ENCODE data around the gene SLC41A1.
A peak's percentile ranks its signal among the peaks of the same experiment; 100 is the strongest.
"Not testable (repeated sequence)": the region's sequence is repeated elsewhere in the genome, so short reads cannot be mapped to it uniquely, and the experiment has no call there.

SLC41A1 gene
- 47.9 to 157 (median 62.3) reads per million in 3 donors for total RNA-seq

DNA sequence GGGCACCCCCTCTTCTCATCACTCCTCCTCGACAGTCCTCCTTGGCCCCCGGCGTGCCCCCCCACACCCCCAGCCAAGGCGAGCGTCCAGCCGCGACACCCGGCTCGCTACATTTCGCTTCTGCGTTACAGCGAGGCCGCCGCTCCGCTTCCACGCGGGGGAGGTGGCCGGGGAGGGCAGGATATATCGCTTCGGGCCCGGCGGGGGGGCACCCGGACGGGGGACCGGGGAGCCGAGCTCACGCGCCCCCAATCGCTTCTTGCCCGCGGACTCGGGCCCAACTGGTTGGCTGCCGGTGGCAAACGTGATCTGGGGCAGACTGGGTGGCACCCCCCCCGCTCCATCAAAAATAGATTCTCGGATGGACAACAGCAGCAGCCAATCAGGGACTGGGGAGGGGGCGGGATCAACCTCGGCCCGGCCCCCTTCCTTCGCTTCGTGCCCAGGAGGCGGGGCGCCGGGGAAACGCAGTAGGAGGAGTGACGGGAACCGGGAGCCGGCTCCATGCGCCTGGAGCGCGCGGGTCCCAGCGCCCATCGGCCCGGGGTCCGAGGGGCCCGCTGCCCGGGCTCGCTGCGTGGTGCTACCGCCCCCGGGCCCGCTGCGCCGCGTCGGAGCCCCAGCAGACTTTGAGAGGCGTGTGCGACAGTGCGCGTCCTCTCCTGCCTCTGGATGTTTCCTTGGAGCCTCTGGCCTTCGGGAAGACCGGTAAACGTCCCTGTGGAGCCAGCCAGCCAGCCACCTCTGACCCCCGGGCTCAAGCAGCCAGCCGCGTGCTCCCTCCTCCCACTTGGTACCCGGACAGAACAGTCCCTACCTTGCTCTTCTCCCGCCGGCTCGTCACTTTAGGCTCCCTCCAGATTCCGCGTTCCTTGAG lies at the start of gene SLC41A1:
Gene SLC41A1, minus strand, starts transcription at position 321 of the 877 bp plus-strand sequence. CDS start 2,757 bp downstream, outside the sequence.
- no peaks in the 10 kb centered on the region for H3K27me3 ChIP-seq (replicated peaks; ENCODE audit: control insufficient read depth, insufficient read depth, low read length, poor library complexity, severe bottlenecking)
- H3K4me3 ChIP-seq (ENCODE audit: insufficient read depth, low read depth, low read length, poor library complexity, severe bottlenecking), result peak within 1 kb of the TSS; percentile 82
- H3K9me3 ChIP-seq (ENCODE audit: control insufficient read depth, low read length), result no peaks in the 10 kb centered on the region
- peaks cover 22% of the 10 kb centered on the region for H3K4me1 ChIP-seq (ENCODE audit: control insufficient read depth, insufficient read depth, low read length, poor library complexity, severe bottlenecking)
- H3K27ac ChIP-seq (ENCODE audit: insufficient read depth, low read length, poor library complexity, severe bottlenecking), result peak within 1 kb of the TSS; percentile 67
- peaks cover 8% of the 10 kb centered on the region for H3K36me3 ChIP-seq (ENCODE audit: control insufficient read depth, insufficient read depth, low read length)
- peak; percentile 88 to 92 (median 90) for DNase-seq

DNA sequence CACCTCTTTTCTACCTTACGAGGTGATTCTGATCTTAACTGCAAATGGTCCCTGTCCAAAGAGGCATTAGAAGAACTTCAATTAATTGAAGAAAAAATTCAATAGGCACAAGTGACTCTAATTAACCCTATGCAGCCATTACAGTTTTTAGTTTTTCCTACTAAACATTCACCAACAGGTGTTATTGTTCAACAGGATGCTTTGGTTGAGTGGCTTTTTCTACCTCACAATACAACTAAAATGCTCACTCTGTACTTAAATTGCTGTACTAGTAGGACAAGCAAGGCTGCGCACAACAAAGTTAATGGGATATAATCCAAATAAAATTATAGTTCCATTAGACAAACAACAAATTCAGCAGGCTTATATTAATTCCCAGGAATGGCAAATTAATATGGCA lies 48.5 kb upstream of the SLC41A1 start:
- DNase-seq, result no peak
- H3K27me3 ChIP-seq (replicated peaks; ENCODE audit: control insufficient read depth, insufficient read depth, low read length, poor library complexity, severe bottlenecking), result no peaks in the 10 kb centered on the region
- no peaks in the 10 kb centered on the region for H3K4me1 ChIP-seq (ENCODE audit: control insufficient read depth, insufficient read depth, low read length, poor library complexity, severe bottlenecking)
- no peak overlapping the region for H3K27ac ChIP-seq (ENCODE audit: insufficient read depth, low read length, poor library complexity, severe bottlenecking)
- no peak overlapping the region for H3K4me3 ChIP-seq (ENCODE audit: insufficient read depth, low read depth, low read length, poor library complexity, severe bottlenecking)
- no peaks in the 10 kb centered on the region for H3K9me3 ChIP-seq (ENCODE audit: control insufficient read depth, low read length)
- no peaks in the 10 kb centered on the region for H3K36me3 ChIP-seq (ENCODE audit: control insufficient read depth, insufficient read depth, low read length)

- H3K4me1 ChIP-seq (ENCODE audit: control insufficient read depth, insufficient read depth, low read length, poor library complexity, severe bottlenecking), result no peaks in the 10 kb centered on the region
- no peaks in the 10 kb centered on the region for H3K27me3 ChIP-seq (replicated peaks; ENCODE audit: control insufficient read depth, insufficient read depth, low read length, poor library complexity, severe bottlenecking)
- H3K36me3 ChIP-seq (ENCODE audit: control insufficient read depth, insufficient read depth, low read length), result no peaks in the 10 kb centered on the region
- no peak for DNase-seq
- no peak overlapping the region for H3K27ac ChIP-seq (ENCODE audit: insufficient read depth, low read length, poor library complexity, severe bottlenecking)
- H3K4me3 ChIP-seq (ENCODE audit: insufficient read depth, low read depth, low read length, poor library complexity, severe bottlenecking), result no peak overlapping the region
- no peaks in the 10 kb centered on the region for H3K9me3 ChIP-seq (ENCODE audit: control insufficient read depth, low read length)
Observed at GRCh38 chr1:205858141-205858961, 45.4 kb upstream of the SLC41A1 start.

- H3K36me3 ChIP-seq (ENCODE audit: control insufficient read depth, insufficient read depth, low read length); H3K4me3 ChIP-seq (ENCODE audit: insufficient read depth, low read depth, low read length, poor library complexity, severe bottlenecking); H3K9me3 ChIP-seq (ENCODE audit: control insufficient read depth, low read length); H3K4me1 ChIP-seq (ENCODE audit: control insufficient read depth, insufficient read depth, low read length, poor library complexity, severe bottlenecking); DNase-seq; H3K27ac ChIP-seq (ENCODE audit: insufficient read depth, low read length, poor library complexity, severe bottlenecking); H3K27me3 ChIP-seq (replicated peaks; ENCODE audit: control insufficient read depth, insufficient read depth, low read length, poor library complexity, severe bottlenecking): not testable (repeated sequence)
Observed at GRCh38 chr1:205857501-205857900, 44.5 kb upstream of the SLC41A1 start.

DNA sequence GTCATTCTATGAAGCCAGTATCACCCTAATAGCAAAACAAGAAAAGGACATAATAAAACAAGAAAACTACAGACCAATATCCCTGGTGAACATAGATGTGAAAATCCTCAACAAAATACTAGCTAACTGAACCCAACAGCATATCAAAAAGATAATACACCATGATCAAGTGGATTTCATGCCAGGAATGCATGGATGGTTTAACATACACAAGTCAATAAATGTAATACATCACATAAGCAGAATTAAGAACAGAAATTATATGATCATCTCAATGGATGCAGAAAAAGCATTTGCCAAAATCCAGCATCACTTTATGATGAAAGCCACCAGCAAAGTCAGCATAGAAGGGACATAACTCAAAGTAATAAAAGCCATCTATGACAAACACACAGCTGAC lies 43.4 kb upstream of the SLC41A1 start:
- no peak for DNase-seq
- no peaks in the 10 kb centered on the region for H3K27me3 ChIP-seq (replicated peaks; ENCODE audit: control insufficient read depth, insufficient read depth, low read length, poor library complexity, severe bottlenecking)
- H3K36me3 ChIP-seq (ENCODE audit: control insufficient read depth, insufficient read depth, low read length), result no peaks in the 10 kb centered on the region
- H3K4me1 ChIP-seq (ENCODE audit: control insufficient read depth, insufficient read depth, low read length, poor library complexity, severe bottlenecking), result no peaks in the 10 kb centered on the region
- H3K27ac ChIP-seq (ENCODE audit: insufficient read depth, low read length, poor library complexity, severe bottlenecking), result no peak overlapping the region
- no peaks in the 10 kb centered on the region for H3K9me3 ChIP-seq (ENCODE audit: control insufficient read depth, low read length)
- no peak overlapping the region for H3K4me3 ChIP-seq (ENCODE audit: insufficient read depth, low read depth, low read length, poor library complexity, severe bottlenecking)

GRCh38 chr1:205852969-205853368 lies 40.0 kb upstream of the SLC41A1 start:
- no peak overlapping the region for H3K4me3 ChIP-seq (ENCODE audit: insufficient read depth, low read depth, low read length, poor library complexity, severe bottlenecking)
- H3K27me3 ChIP-seq (replicated peaks; ENCODE audit: control insufficient read depth, insufficient read depth, low read length, poor library complexity, severe bottlenecking), result no peaks in the 10 kb centered on the region
- no peak for DNase-seq
- H3K4me1 ChIP-seq (ENCODE audit: control insufficient read depth, insufficient read depth, low read length, poor library complexity, severe bottlenecking), result no peaks in the 10 kb centered on the region
- no peak overlapping the region for H3K27ac ChIP-seq (ENCODE audit: insufficient read depth, low read length, poor library complexity, severe bottlenecking)
- H3K36me3 ChIP-seq (ENCODE audit: control insufficient read depth, insufficient read depth, low read length), result no peaks in the 10 kb centered on the region
- H3K9me3 ChIP-seq (ENCODE audit: control insufficient read depth, low read length), result no peaks in the 10 kb centered on the region

DNA sequence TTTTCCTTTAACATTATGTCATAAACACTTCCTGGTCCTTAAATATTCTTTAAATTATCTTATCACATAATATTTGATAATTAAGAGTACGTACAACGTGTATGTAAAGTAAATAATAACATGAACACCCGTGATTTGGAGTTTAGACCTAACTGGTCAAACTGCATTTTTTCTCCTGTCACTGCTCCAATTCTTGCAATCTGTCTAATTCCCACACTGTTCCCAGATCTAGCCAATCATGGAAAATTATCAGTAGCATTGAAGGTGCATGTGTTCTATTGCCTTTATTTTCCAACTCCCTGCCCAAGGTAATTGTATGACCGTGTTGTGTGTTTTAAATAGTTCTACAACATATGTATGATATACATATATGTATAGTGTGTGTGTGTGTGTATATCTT lies 39.0 kb upstream of the SLC41A1 start:
- no peaks in the 10 kb centered on the region for H3K9me3 ChIP-seq (ENCODE audit: control insufficient read depth, low read length)
- DNase-seq, result no peak
- H3K4me3 ChIP-seq (ENCODE audit: insufficient read depth, low read depth, low read length, poor library complexity, severe bottlenecking), result no peak overlapping the region
- no peaks in the 10 kb centered on the region for H3K27me3 ChIP-seq (replicated peaks; ENCODE audit: control insufficient read depth, insufficient read depth, low read length, poor library complexity, severe bottlenecking)
- H3K4me1 ChIP-seq (ENCODE audit: control insufficient read depth, insufficient read depth, low read length, poor library complexity, severe bottlenecking), result no peaks in the 10 kb centered on the region
- no peaks in the 10 kb centered on the region for H3K36me3 ChIP-seq (ENCODE audit: control insufficient read depth, insufficient read depth, low read length)
- no peak overlapping the region for H3K27ac ChIP-seq (ENCODE audit: insufficient read depth, low read length, poor library complexity, severe bottlenecking)

GRCh38 chr1:205849619-205850355 lies 36.8 kb upstream of the SLC41A1 start, which contains the start of gene PM20D1:
PM20D1 (minus strand) TSS chr1:205850132; CDS start chr1:205850072, 60 bp downstream.
- H3K4me3 ChIP-seq (ENCODE audit: insufficient read depth, low read depth, low read length, poor library complexity, severe bottlenecking), result peak within 1 kb of the TSS; percentile 33
- H3K4me1 ChIP-seq (ENCODE audit: control insufficient read depth, insufficient read depth, low read length, poor library complexity, severe bottlenecking), result no peaks in the 10 kb centered on the region
- H3K9me3 ChIP-seq (ENCODE audit: control insufficient read depth, low read length), result no peaks in the 10 kb centered on the region
- peak within 1 kb of the TSS; percentile 35 for H3K27ac ChIP-seq (ENCODE audit: insufficient read depth, low read length, poor library complexity, severe bottlenecking)
- no peaks in the 10 kb centered on the region for H3K36me3 ChIP-seq (ENCODE audit: control insufficient read depth, insufficient read depth, low read length)
- DNase-seq, result peak; percentile 64 to 87 (median 80)
- H3K27me3 ChIP-seq (replicated peaks; ENCODE audit: control insufficient read depth, insufficient read depth, low read length, poor library complexity, severe bottlenecking), result no peaks in the 10 kb centered on the region

- no peaks in the 10 kb centered on the region for H3K9me3 ChIP-seq (ENCODE audit: control insufficient read depth, low read length)
- no peaks in the 10 kb centered on the region for H3K4me1 ChIP-seq (ENCODE audit: control insufficient read depth, insufficient read depth, low read length, poor library complexity, severe bottlenecking)
- no peak overlapping the region for H3K4me3 ChIP-seq (ENCODE audit: insufficient read depth, low read depth, low read length, poor library complexity, severe bottlenecking)
- no peak for DNase-seq
- H3K36me3 ChIP-seq (ENCODE audit: control insufficient read depth, insufficient read depth, low read length), result no peaks in the 10 kb centered on the region
- H3K27me3 ChIP-seq (replicated peaks; ENCODE audit: control insufficient read depth, insufficient read depth, low read length, poor library complexity, severe bottlenecking), result no peaks in the 10 kb centered on the region
- H3K27ac ChIP-seq (ENCODE audit: insufficient read depth, low read length, poor library complexity, severe bottlenecking), result no peak overlapping the region
Observed at GRCh38 chr1:205843036-205843859, 30.2 kb upstream of the SLC41A1 start.

Measured in effector memory CD4-positive, alpha-beta T cell (primary cell).